Tibial artery (tissue), 4 donors: ENCODE data around the gene SAP30L.

Experiments used
- DNase-seq, 2 donors: peaks; one replicate each; pipeline ENCODE4 v3.0.0-alpha.2; 2019
- H3K27ac ChIP-seq, 2 donors: fragments of 200-600 bp; sonication (generic) in 1 of 2; 1 replicate in 1 of 2; 2 replicates in 1 of 2; pipeline ENCODE4 v1.5.1; 2018 to 2019; ENCODE audit warnings: mild to moderate bottlenecking in 1 of 2
- H3K27me3 ChIP-seq, 2 donors: fragments of 200-600 bp; sonication (generic) in 1 of 2; one replicate each; pipeline versions ENCODE4 v1.5.1 to v1.6.0; 2016 to 2019
- H3K36me3 ChIP-seq, 3 donors: fragments of 200-600 bp; sonication (generic) in 2 of 3; one replicate each; pipeline ENCODE4 v1.5.1; 2016 to 2019; ENCODE audit warnings: mild to moderate bottlenecking in 2 of 3
- H3K4me1 ChIP-seq, 4 donors: fragments of 200-600 bp; sonication (generic) in 2 of 4; 1 replicate in 3 of 4; 2 replicates in 1 of 4; pipeline ENCODE4 v1.5.1; 2016 to 2019
- H3K4me3 ChIP-seq, 2 donors: fragments of 200-600 bp; sonication (generic) in 1 of 2; 1 replicate in 1 of 2; 2 replicates in 1 of 2; pipeline ENCODE4 v1.5.1; 2018 to 2019; ENCODE audit warnings: mild to moderate bottlenecking in 2 of 2
- H3K9me3 ChIP-seq, 3 donors: fragments of 200-600 bp; sonication (generic) in 1 of 3; one replicate each; pipeline ENCODE4 v1.5.1; 2016 to 2019
- intact Hi-C: fragments of 100-400 bp; cut with DNase I; formaldehyde crosslinking; loops from one replicate; pipeline ENCODE4 v1.15.0; 2023; ENCODE audit warnings: low total_unique reads
- TF ChIP-seq, protein P1 (sequence below), 2 experiments: fragments of 200-600 bp in 1 of 2; fragments of 450-650 bp in 1 of 2; IDR thresholded peaks; one replicate each; pipeline ENCODE4 v1.5.1; 2017 to 2019; ENCODE audit warnings: antibody characterized with exemption in 2 of 2, mild to moderate bottlenecking in 1 of 2, moderate library complexity in 1 of 2

The SAP30L gene

GRCh38 chr5:154444556-154445421 is 1.0 kb upstream of the SAP30L start:
- intact Hi-C loops = no loop called here

GRCh38 chr5:154446195-154447088 is 645 bp downstream of the SAP30L start:
- intact Hi-C loops = no loop called here

More at GRCh38 chr5:154444556-154445421, 1.0 kb upstream of the SAP30L start:
- H3K9me3 ChIP-seq = no peaks in the 10 kb centered on the region
- peak overlapping the region; percentile 86 to 91 for H3K27ac ChIP-seq
- H3K4me1 ChIP-seq = peaks cover 0 to 38% (median 28%) of the 10 kb centered on the region in 4 donors
- TF ChIP-seq, protein P1, sequence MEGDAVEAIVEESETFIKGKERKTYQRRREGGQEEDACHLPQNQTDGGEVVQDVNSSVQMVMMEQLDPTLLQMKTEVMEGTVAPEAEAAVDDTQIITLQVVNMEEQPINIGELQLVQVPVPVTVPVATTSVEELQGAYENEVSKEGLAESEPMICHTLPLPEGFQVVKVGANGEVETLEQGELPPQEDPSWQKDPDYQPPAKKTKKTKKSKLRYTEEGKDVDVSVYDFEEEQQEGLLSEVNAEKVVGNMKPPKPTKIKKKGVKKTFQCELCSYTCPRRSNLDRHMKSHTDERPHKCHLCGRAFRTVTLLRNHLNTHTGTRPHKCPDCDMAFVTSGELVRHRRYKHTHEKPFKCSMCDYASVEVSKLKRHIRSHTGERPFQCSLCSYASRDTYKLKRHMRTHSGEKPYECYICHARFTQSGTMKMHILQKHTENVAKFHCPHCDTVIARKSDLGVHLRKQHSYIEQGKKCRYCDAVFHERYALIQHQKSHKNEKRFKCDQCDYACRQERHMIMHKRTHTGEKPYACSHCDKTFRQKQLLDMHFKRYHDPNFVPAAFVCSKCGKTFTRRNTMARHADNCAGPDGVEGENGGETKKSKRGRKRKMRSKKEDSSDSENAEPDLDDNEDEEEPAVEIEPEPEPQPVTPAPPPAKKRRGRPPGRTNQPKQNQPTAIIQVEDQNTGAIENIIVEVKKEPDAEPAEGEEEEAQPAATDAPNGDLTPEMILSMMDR (IDR thresholded peaks at IDR 0.05) = no peak
- peaks cover 0 to 28% (median 10%) of the 10 kb centered on the region in 3 donors for H3K36me3 ChIP-seq
- peak overlapping the region; percentile 89 to 98 for H3K4me3 ChIP-seq
- DNase-seq = peak in 1 of 2 donors; percentile 68
- H3K27me3 ChIP-seq = no peaks in the 10 kb centered on the region

GRCh38 chr5:154447089-154447725 is 1.4 kb downstream of the SAP30L start:
- Histone ChIP-seq H3K9me3 (no peaks in the 10 kb centered on the region), H3K27ac (peak overlapping the region; percentile 86 to 91), H3K27me3 (no peaks in the 10 kb centered on the region), H3K4me3 (peak overlapping the region; percentile 89 to 98), H3K36me3 (peaks cover 17 to 21% (median 17%) of the 10 kb centered on the region in 3 donors), H3K4me1 (peaks cover 0 to 38% (median 29%) of the 10 kb centered on the region in 4 donors)
- intact Hi-C loops = no loop called here
- DNase-seq = no peak
- TF ChIP-seq, protein P1 (IDR thresholded peaks at IDR 0.05) = no peak

More at GRCh38 chr5:154446195-154447088, 645 bp downstream of the SAP30L start:
- Histone ChIP-seq H3K27ac (peak overlapping the region; percentile 86 to 91), H3K36me3 (peaks cover 9 to 21% (median 11%) of the 10 kb centered on the region in 3 donors), H3K4me3 (peak overlapping the region; percentile 89 to 98), H3K4me1 (peaks cover 0 to 38% (median 29%) of the 10 kb centered on the region in 4 donors), H3K9me3 (no peaks in the 10 kb centered on the region), H3K27me3 (no peaks in the 10 kb centered on the region)
- TF ChIP-seq, protein P1 (IDR thresholded peaks at IDR 0.05) = no peak
- peak; percentile 71 to 75 for DNase-seq

GRCh38 chr5:154449786-154450185 is 4.0 kb downstream of the SAP30L start:
- no peak overlapping the region for H3K27ac ChIP-seq
- intact Hi-C loops = no loop called here

More at GRCh38 chr5:154449786-154450185, 4.0 kb downstream of the SAP30L start:
- Histone ChIP-seq H3K27me3 (no peaks in the 10 kb centered on the region), H3K36me3 (peaks cover 41 to 43% (median 41%) of the 10 kb centered on the region in 3 donors), H3K9me3 (no peaks in the 10 kb centered on the region), H3K4me1 (peaks cover 0 to 30% (median 24%) of the 10 kb centered on the region in 4 donors), H3K4me3 (no peak overlapping the region)
- TF ChIP-seq, protein P1 (IDR thresholded peaks at IDR 0.05) = no peak
- DNase-seq = no peak
